OCI-LY3 (cell line): ENCODE measurements around the gene SLC9A8.

Experiments
- H2AFZ ChIP-seq: fragments of 200-600, 300-600 bp; shearing (Covaris generic); 2 replicates; pipeline ENCODE4 v1.6.0; 2014; ENCODE audit warnings: antibody characterized with exemption, low read depth, low read length
- H3K27ac ChIP-seq: fragments of 200-600, 300-600 bp; sonication (generic); 2 replicates; pipeline ENCODE4 v1.5.1; 2014; ENCODE audit warnings: mild to moderate bottlenecking, low read length, moderate library complexity, mixed read lengths
- H3K27me3 ChIP-seq: fragments of 200-600, 300-600 bp; sonication (generic); 2 replicates; pipeline ENCODE4 v1.6.1; 2014; ENCODE audit warnings: low read depth, low read length, mixed read lengths
- H3K36me3 ChIP-seq: fragments of 200-600, 300-600 bp; sonication (generic); replicated peaks from 2 replicates; pipeline ENCODE3; 2014; ENCODE audit warnings: low read depth, low read length, mixed read lengths
- H3K4me1 ChIP-seq: fragments of 300-600, 200-600 bp; sonication (generic); 2 replicates; pipeline ENCODE4 v1.6.1; 2014; ENCODE audit warnings: low read length, mixed read lengths
- H3K4me2 ChIP-seq: fragments of 200-600, 300-600 bp; sonication (generic); 2 replicates; pipeline ENCODE4 v1.6.1; 2014; ENCODE audit warnings: low read length, mixed read lengths
- H3K4me3 ChIP-seq: fragments of 300-600, 200-600 bp; sonication (generic); 2 replicates; pipeline ENCODE4 v1.5.1; 2014; ENCODE audit warnings: antibody characterized with exemption, mild to moderate bottlenecking, low read length, moderate library complexity
- H3K79me2 ChIP-seq: fragments of 300-600, 200-600 bp; shearing (Covaris generic); 2 replicates; pipeline ENCODE4 v1.6.1; 2014; ENCODE audit warnings: mild to moderate bottlenecking, low read length, mixed read lengths
- H3K9ac ChIP-seq: fragments of 300-600, 200-600 bp; shearing (Covaris generic); 2 replicates; pipeline ENCODE4 v1.6.0; 2014; ENCODE audit warnings: mild to moderate bottlenecking, low read length, moderate library complexity
- H3K9me3 ChIP-seq: fragments of 200-600, 300-600 bp; shearing (Covaris generic); 2 replicates; pipeline ENCODE4 v1.6.1; 2014; ENCODE audit warnings: low read length, mixed read lengths; ENCODE audit not compliant: insufficient read depth
- H4K20me1 ChIP-seq: fragments of 200-600, 300-600 bp; sonication (generic); 2 replicates; pipeline ENCODE4 v1.6.1; 2016; ENCODE audit warnings: low read length, mixed read lengths; ENCODE audit not compliant: insufficient read depth
- EZH2phosphoT487 ChIP-seq: fragments of 200-600 bp; shearing (Covaris generic); IDR thresholded peaks from 2 replicates; pipeline ENCODE4 v1.6.1; 2018; ENCODE audit warnings: antibody characterized with exemption, mixed run types, low read depth
- TF ChIP-seq, protein P1 (sequence below): fragments of 200-600, 300-600 bp; sonication (generic); IDR thresholded peaks from 2 replicates; pipeline ENCODE4 v1.5.1; 2014; ENCODE audit warnings: antibody characterized with exemption, low read length, low read depth

The SLC9A8 gene

DNA sequence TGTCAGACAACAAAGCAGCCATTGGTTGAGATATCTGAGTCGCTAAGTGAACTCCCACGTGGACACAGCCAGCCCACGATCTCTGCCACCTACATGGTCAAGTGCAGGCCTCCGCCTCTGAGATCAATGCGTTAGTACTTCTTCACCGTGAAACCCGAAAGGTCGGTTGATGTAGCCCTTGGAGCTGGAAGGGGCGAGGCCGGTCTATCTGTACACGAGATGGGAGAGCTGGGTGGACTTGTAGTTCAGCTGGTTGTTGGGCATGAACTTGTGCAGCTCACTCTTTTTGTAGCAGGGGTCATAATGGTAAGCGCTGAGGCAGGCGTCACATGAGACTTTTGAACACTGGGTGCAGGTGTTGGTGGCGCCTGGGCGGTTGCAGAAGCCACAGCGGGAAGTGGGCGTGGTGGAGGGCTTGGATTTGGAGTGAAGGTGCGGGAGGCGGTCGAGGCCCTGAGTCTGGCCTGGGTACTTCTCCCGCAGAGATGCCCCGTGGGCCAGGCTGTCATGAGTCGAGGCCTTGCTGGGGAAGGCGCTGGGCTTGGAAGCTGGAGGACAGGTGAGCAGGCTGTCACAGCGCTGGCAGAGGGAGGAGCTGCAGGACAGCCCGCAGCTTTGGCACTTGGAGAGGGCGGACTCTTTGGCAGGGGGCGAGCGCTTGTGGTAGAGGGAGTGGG, 92.9 kb downstream of the SLC9A8 start:
- H3K36me3 ChIP-seq = peaks cover 62% of the 10 kb centered on the region
- H3K4me2 ChIP-seq = no peak overlapping the region
- no peaks in the 10 kb centered on the region for H3K9me3 ChIP-seq
- no peak overlapping the region for H3K9ac ChIP-seq
- H3K4me1 ChIP-seq = no peaks in the 10 kb centered on the region
- peaks cover 12% of the 10 kb centered on the region for H4K20me1 ChIP-seq
- H3K27ac ChIP-seq = no peak overlapping the region
- peaks cover 30% of the 10 kb centered on the region for H3K79me2 ChIP-seq
- TF ChIP-seq EZH2phosphoT487 = no peak
- TF ChIP-seq, protein P1, sequence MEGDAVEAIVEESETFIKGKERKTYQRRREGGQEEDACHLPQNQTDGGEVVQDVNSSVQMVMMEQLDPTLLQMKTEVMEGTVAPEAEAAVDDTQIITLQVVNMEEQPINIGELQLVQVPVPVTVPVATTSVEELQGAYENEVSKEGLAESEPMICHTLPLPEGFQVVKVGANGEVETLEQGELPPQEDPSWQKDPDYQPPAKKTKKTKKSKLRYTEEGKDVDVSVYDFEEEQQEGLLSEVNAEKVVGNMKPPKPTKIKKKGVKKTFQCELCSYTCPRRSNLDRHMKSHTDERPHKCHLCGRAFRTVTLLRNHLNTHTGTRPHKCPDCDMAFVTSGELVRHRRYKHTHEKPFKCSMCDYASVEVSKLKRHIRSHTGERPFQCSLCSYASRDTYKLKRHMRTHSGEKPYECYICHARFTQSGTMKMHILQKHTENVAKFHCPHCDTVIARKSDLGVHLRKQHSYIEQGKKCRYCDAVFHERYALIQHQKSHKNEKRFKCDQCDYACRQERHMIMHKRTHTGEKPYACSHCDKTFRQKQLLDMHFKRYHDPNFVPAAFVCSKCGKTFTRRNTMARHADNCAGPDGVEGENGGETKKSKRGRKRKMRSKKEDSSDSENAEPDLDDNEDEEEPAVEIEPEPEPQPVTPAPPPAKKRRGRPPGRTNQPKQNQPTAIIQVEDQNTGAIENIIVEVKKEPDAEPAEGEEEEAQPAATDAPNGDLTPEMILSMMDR = no peak
- H2AFZ ChIP-seq = no peak overlapping the region
- H3K4me3 ChIP-seq = no peak overlapping the region
- no peaks in the 10 kb centered on the region for H3K27me3 ChIP-seq

GRCh38 chr20:49906101-49906604, 93.5 kb downstream of the SLC9A8 start:
- H3K36me3 ChIP-seq = peaks cover 62% of the 10 kb centered on the region
- H3K27me3 ChIP-seq = no peaks in the 10 kb centered on the region
- peaks cover 12% of the 10 kb centered on the region for H4K20me1 ChIP-seq
- no peak overlapping the region for H3K9ac ChIP-seq
- H3K4me3 ChIP-seq = no peak overlapping the region
- H3K4me2 ChIP-seq = no peak overlapping the region
- H2AFZ ChIP-seq = no peak overlapping the region
- H3K27ac ChIP-seq = no peak overlapping the region
- H3K79me2 ChIP-seq = peaks cover 36% of the 10 kb centered on the region
- no peaks in the 10 kb centered on the region for H3K4me1 ChIP-seq
- TF ChIP-seq, protein P1 = no peak
- TF ChIP-seq EZH2phosphoT487 = no peak
- H3K9me3 ChIP-seq = no peaks in the 10 kb centered on the region

DNA sequence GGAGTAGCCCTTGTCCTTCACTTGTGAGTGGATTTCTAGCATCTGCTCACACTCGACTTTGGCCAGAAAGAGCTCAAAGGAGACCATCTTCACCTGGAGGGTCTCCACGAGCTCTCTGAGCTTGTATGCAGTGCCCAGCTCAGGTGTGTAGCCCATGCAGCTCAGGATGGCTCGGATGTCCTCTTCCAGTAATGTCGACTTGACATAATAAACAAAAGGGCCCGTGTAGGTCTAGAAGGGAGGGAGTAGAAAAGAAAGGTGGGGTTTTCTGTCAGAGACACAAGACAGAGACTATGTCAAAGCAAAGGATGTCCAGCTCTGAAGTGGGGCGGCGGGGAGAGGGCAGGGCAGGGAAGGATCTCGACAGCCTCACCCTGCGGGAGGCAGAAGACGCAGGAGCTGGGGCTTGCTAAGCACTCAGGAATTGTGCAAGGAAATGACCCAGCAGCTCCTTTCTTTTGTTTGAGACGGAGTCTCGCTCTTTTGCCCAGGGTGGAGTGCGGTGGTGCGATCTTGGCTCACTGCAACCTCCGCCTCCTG, 94.1 kb downstream of the SLC9A8 start:
- peaks cover 40% of the 10 kb centered on the region for H3K79me2 ChIP-seq
- H3K36me3 ChIP-seq = peaks cover 62% of the 10 kb centered on the region
- no peak overlapping the region for H3K4me3 ChIP-seq
- no peaks in the 10 kb centered on the region for H3K4me1 ChIP-seq
- H3K9ac ChIP-seq = no peak overlapping the region
- H3K9me3 ChIP-seq = no peaks in the 10 kb centered on the region
- H3K4me2 ChIP-seq = no peak overlapping the region
- peaks cover 12% of the 10 kb centered on the region for H4K20me1 ChIP-seq
- no peaks in the 10 kb centered on the region for H3K27me3 ChIP-seq
- H3K27ac ChIP-seq = no peak overlapping the region
- no peak overlapping the region for H2AFZ ChIP-seq
- TF ChIP-seq, protein P1 = no peak

DNA sequence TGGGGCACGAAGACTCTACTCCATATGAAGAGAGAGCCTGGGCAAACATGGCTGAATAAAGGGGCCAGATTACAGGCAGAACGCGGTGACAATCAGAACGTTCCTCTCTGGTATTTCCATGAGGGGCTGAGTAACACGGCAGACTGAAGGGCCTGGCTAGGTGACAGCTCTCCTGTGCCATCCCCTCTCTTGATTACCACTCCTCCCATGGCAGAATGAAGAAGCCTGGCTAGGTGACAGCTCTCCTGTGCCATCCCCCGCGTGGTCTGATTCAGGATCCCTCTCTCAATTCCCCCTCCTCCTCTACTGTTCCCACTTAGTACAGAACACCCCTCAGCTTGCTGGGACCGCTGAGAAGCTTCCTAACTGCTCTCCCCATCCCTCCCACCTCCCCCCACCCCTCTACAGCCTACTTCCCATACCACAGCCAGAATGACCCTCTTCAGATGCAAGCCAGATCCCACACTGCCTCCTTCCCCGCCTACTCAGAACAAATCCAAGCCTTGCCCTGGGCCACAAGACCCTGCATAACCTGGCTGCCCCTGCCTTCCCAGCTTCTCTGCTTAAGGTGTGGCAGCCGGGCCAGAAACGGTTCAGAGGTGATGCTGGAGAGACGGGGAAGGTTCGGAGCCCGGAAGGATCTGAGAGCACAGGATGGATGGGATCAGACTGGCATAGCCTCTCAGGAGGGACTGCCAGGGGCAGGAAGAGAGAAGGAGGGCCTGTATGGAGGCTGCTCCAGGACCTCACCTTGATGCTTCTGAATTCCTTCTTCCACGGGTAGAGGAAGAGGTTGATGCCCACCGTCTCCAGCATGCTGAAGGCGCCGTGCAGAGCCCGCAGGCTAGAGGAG, 95.0 kb downstream of the SLC9A8 start:
- TF ChIP-seq, protein P1 = no peak
- TF ChIP-seq EZH2phosphoT487 = no peak
- Histone ChIP-seq H3K79me2 (peaks cover 50% of the 10 kb centered on the region), H4K20me1 (peaks cover 17% of the 10 kb centered on the region), H3K4me3 (no peak overlapping the region), H3K36me3 (peaks cover 61% of the 10 kb centered on the region), H3K27me3 (no peaks in the 10 kb centered on the region), H3K9ac (no peak overlapping the region), H3K4me1 (no peaks in the 10 kb centered on the region), H3K9me3 (no peaks in the 10 kb centered on the region), H3K4me2 (no peak overlapping the region), H2AFZ (no peak overlapping the region), H3K27ac (no peak overlapping the region)
